ENCODE results near the gene TP53RK. TPM values are rescaled to one million over a fixed set of nuclear protein-coding genes. Genes with fewer than 3 reads are reported as not detected.

Gene TP53RK
- total and polyA plus RNA-seq, 2 of the 13 experiments (the other 11 are each of a cell fraction or from before 2014, with no cell fraction given), result 12.9 to 25.5 TPM

GRCh38 chr20:46639587-46639986 lies 49.7 kb downstream of the TP53RK start (continued):
- TF ChIP-seq RELA (CRISPR knock-in tag; IDR thresholded peaks at IDR 0.05) (no peak), JUNB (CRISPR knock-in tag; IDR thresholded peaks at IDR 0.05; ENCODE audit: borderline replicate concordance) (0 out of 2 replicates have a peak, but pooled peaks have one; percentile 32), ZC3H4 (CRISPR knock-in tag; IDR thresholded peaks at IDR 0.05; ENCODE audit: borderline replicate concordance) (0 out of 2 replicates have a peak, but pooled peaks have one; percentile 2), U2AF1 (optimal IDR thresholded peaks at IDR 0.05; ENCODE audit: low read depth, low read length) (no peak), NFIC (IDR thresholded peaks at IDR 0.05; ENCODE audit: low read length) (no peak), PAX8 (CRISPR knock-in tag; IDR thresholded peaks at IDR 0.05; ENCODE audit: borderline replicate concordance) (no peak), FOXA1 (IDR thresholded peaks at IDR 0.05) (no peak), FOXA1 (CRISPR knock-in tag; IDR thresholded peaks at IDR 0.05) (no peak), ZNF335 (CRISPR knock-in tag; IDR thresholded peaks at IDR 0.05) (0 out of 2 replicates have a peak, but pooled peaks have one; percentile 16), ZNF280D (CRISPR knock-in tag; IDR thresholded peaks at IDR 0.05) (no peak), ZBTB42 (CRISPR knock-in tag; IDR thresholded peaks at IDR 0.05) (no peak), SOX6 (IDR thresholded peaks at IDR 0.05) (no peak), SOX6 (CRISPR knock-in tag; IDR thresholded peaks at IDR 0.05) (0 out of 2 replicates have a peak, but pooled peaks have one; percentile 21), TCF7L2 (IDR thresholded peaks at IDR 0.05; ENCODE audit: low read depth, low read length) (no peak), ZBTB1 (CRISPR knock-in tag; IDR thresholded peaks at IDR 0.05; ENCODE audit: borderline replicate concordance) (no peak)
- TF ChIP-seq, protein P1, sequence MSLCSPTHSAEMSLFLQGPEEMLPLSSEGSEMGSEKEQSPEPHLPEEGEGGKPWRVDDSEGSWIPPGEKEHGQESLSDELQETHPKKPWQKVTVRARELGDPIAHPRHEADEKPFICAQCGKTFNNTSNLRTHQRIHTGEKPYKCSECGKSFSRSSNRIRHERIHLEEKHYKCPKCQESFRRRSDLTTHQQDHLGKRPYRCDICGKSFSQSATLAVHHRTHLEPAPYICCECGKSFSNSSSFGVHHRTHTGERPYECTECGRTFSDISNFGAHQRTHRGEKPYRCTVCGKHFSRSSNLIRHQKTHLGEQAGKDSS (CRISPR knock-in tag; IDR thresholded peaks at IDR 0.05; ENCODE audit: borderline replicate concordance, low read depth), result 0 out of 2 replicates have a peak, but pooled peaks have one; percentile 25
- TF ChIP-seq, protein P2, sequence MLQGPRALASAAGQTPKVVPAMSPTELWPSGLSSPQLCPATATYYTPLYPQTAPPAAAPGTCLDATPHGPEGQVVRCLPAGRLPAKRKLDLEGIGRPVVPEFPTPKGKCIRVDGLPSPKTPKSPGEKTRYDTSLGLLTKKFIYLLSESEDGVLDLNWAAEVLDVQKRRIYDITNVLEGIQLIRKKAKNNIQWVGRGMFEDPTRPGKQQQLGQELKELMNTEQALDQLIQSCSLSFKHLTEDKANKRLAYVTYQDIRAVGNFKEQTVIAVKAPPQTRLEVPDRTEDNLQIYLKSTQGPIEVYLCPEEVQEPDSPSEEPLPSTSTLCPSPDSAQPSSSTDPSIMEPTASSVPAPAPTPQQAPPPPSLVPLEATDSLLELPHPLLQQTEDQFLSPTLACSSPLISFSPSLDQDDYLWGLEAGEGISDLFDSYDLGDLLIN (CRISPR knock-in tag; IDR thresholded peaks at IDR 0.05; ENCODE audit: borderline replicate concordance), result no peak
- TF ChIP-seq, protein P3, sequence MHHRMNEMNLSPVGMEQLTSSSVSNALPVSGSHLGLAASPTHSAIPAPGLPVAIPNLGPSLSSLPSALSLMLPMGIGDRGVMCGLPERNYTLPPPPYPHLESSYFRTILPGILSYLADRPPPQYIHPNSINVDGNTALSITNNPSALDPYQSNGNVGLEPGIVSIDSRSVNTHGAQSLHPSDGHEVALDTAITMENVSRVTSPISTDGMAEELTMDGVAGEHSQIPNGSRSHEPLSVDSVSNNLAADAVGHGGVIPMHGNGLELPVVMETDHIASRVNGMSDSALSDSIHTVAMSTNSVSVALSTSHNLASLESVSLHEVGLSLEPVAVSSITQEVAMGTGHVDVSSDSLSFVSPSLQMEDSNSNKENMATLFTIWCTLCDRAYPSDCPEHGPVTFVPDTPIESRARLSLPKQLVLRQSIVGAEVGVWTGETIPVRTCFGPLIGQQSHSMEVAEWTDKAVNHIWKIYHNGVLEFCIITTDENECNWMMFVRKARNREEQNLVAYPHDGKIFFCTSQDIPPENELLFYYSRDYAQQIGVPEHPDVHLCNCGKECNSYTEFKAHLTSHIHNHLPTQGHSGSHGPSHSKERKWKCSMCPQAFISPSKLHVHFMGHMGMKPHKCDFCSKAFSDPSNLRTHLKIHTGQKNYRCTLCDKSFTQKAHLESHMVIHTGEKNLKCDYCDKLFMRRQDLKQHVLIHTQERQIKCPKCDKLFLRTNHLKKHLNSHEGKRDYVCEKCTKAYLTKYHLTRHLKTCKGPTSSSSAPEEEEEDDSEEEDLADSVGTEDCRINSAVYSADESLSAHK (CRISPR knock-in tag; IDR thresholded peaks at IDR 0.05; ENCODE audit: borderline replicate concordance), result no peak
- TF ChIP-seq, protein P4, sequence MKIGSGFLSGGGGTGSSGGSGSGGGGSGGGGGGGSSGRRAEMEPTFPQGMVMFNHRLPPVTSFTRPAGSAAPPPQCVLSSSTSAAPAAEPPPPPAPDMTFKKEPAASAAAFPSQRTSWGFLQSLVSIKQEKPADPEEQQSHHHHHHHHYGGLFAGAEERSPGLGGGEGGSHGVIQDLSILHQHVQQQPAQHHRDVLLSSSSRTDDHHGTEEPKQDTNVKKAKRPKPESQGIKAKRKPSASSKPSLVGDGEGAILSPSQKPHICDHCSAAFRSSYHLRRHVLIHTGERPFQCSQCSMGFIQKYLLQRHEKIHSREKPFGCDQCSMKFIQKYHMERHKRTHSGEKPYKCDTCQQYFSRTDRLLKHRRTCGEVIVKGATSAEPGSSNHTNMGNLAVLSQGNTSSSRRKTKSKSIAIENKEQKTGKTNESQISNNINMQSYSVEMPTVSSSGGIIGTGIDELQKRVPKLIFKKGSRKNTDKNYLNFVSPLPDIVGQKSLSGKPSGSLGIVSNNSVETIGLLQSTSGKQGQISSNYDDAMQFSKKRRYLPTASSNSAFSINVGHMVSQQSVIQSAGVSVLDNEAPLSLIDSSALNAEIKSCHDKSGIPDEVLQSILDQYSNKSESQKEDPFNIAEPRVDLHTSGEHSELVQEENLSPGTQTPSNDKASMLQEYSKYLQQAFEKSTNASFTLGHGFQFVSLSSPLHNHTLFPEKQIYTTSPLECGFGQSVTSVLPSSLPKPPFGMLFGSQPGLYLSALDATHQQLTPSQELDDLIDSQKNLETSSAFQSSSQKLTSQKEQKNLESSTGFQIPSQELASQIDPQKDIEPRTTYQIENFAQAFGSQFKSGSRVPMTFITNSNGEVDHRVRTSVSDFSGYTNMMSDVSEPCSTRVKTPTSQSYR (CRISPR knock-in tag; IDR thresholded peaks at IDR 0.05; ENCODE audit: borderline replicate concordance), result 0 out of 2 replicates have a peak, but pooled peaks have one; percentile 5

Data from HepG2 (cell line).